ENCODE measurements around the gene VEGFD. TPM values are rescaled to one million over a fixed set of nuclear protein-coding genes. Genes with fewer than 3 reads are reported as not detected.
A peak's percentile ranks its signal among the peaks of the same experiment; 100 is the strongest.

Gene VEGFD
- total RNA-seq (1 to 10 TPM; 4.1 to 8.4 (median 6.5) TPM), polyA plus RNA-seq (1 to 10 TPM; 1.2 to 8.4 (median 7.2) TPM)
- long read RNA-seq, donor 1, partial matches to known transcripts = 0 of 1 reads
- long read RNA-seq, donor 1, other reads (novel, unspliced or antisense) = 1 of 1 reads
- long read RNA-seq, donor 2, partial matches to known transcripts = 3 of 10 reads
- long read RNA-seq, donor 2, other reads (novel, unspliced or antisense) = 7 of 10 reads

- Histone ChIP-seq H3K4me1 (peaks cover 9% of the 10 kb centered on the region), H3K27ac (no peak within 1 kb of the TSS), H3K27me3 (ENCODE audit: insufficient read depth in 3 of 3, low read length in 2 of 3) (no peaks in the 10 kb centered on the region), H3K4me3 (no peak within 1 kb of the TSS), H3K9me3 (no peaks in the 10 kb centered on the region), H3K36me3 (ENCODE audit: insufficient read depth in 1 of 2, low read depth in 1 of 2) (peaks cover 0 to 5% of the 10 kb centered on the region in 2 donors)
- TF ChIP-seq, protein P1, sequence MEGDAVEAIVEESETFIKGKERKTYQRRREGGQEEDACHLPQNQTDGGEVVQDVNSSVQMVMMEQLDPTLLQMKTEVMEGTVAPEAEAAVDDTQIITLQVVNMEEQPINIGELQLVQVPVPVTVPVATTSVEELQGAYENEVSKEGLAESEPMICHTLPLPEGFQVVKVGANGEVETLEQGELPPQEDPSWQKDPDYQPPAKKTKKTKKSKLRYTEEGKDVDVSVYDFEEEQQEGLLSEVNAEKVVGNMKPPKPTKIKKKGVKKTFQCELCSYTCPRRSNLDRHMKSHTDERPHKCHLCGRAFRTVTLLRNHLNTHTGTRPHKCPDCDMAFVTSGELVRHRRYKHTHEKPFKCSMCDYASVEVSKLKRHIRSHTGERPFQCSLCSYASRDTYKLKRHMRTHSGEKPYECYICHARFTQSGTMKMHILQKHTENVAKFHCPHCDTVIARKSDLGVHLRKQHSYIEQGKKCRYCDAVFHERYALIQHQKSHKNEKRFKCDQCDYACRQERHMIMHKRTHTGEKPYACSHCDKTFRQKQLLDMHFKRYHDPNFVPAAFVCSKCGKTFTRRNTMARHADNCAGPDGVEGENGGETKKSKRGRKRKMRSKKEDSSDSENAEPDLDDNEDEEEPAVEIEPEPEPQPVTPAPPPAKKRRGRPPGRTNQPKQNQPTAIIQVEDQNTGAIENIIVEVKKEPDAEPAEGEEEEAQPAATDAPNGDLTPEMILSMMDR (IDR thresholded peaks at IDR 0.05) = no peak
- ATAC-seq = peak; percentile 32 to 92 (median 80)
- intact Hi-C loops (cut with DNase I) = no loop called here
- 11 to 35% (median 22%) methylated on average over 2 of the region's 2 CpGs for WGBS, 3 donors
- no peak for DNase-seq
Observed at GRCh38 chrX:15384304-15384703, at the start of gene VEGFD. TSS of gene VEGFD (minus strand) at chrX:15384413. CDS start at chrX:15383946, 467 bp downstream.

GRCh38 chrX:15430584-15430983, 46.4 kb upstream of the VEGFD start:
- intact Hi-C loops (cut with DNase I) = no loop called here
- H3K27me3 ChIP-seq (ENCODE audit: insufficient read depth in 3 of 3, low read length in 2 of 3) = no peaks in the 10 kb centered on the region
- no peak overlapping the region for H3K4me3 ChIP-seq
- peaks cover 0 to 9% of the 10 kb centered on the region in 2 donors for H3K36me3 ChIP-seq (ENCODE audit: insufficient read depth in 1 of 2, low read depth in 1 of 2)
- TF ChIP-seq, protein P1 (IDR thresholded peaks at IDR 0.05) = no peak
- 39 to 55% (median 44%) methylated on average over 1 of the region's 1 CpG for WGBS, 3 donors
- ATAC-seq (no peak), DNase-seq (no peak)
- H3K27ac ChIP-seq = no peak overlapping the region
- no peaks in the 10 kb centered on the region for H3K9me3 ChIP-seq
- no peaks in the 10 kb centered on the region for H3K4me1 ChIP-seq

- Histone ChIP-seq H3K4me3 (no peak overlapping the region), H3K27me3 (ENCODE audit: insufficient read depth in 3 of 3, low read length in 2 of 3) (no peaks in the 10 kb centered on the region), H3K27ac (no peak overlapping the region), H3K4me1 (no peaks in the 10 kb centered on the region), H3K9me3 (no peaks in the 10 kb centered on the region), H3K36me3 (ENCODE audit: insufficient read depth in 1 of 2, low read depth in 1 of 2) (peaks cover 0 to 11% of the 10 kb centered on the region in 2 donors)
- no peak for DNase-seq
- no peak for ATAC-seq
- WGBS, 3 donors = 76 to 82% (median 82%) methylated on average over 2 of the region's 2 CpGs
- TF ChIP-seq, protein P1 (IDR thresholded peaks at IDR 0.05) = no peak
- intact Hi-C loops (cut with DNase I) = no loop called here
Observed at GRCh38 chrX:15430076-15430475, 45.9 kb upstream of the VEGFD start.

DNA sequence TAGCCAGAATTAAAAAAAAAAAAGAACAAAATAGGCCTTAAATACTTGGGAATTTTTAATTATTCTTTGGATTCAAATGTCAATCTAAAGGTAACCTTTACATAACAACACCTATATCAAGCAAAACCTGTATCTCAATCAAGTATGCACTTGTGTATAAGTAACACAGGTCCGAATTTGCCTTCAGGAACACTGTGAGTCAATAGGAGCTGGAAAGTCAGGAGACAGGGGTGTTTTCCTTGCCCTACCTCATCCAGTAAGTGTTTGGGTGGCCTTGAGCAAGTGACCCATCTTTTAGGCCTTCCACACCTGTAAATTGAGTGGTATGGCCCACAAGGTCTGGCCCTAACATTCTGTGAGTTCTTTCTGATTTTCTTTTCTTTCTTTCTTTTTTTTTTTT, 40.8 kb upstream of the VEGFD start:
- H3K4me1 ChIP-seq = no peaks in the 10 kb centered on the region
- intact Hi-C loops (cut with DNase I) = no loop called here
- WGBS, 3 donors = 79 to 91% (median 87%) methylated on average over 1 of the region's 1 CpG
- peaks cover 0 to 17% of the 10 kb centered on the region in 2 donors for H3K36me3 ChIP-seq (ENCODE audit: insufficient read depth in 1 of 2, low read depth in 1 of 2)
- no peak overlapping the region for H3K27ac ChIP-seq
- no peaks in the 10 kb centered on the region for H3K27me3 ChIP-seq (ENCODE audit: insufficient read depth in 3 of 3, low read length in 2 of 3)
- DNase-seq = no peak
- no peaks in the 10 kb centered on the region for H3K9me3 ChIP-seq
- ATAC-seq = no peak
- TF ChIP-seq, protein P1 (IDR thresholded peaks at IDR 0.05) = no peak
- H3K4me3 ChIP-seq = no peak overlapping the region

- H3K36me3 ChIP-seq (ENCODE audit: insufficient read depth in 1 of 2, low read depth in 1 of 2) = peaks cover 0 to 9% of the 10 kb centered on the region in 2 donors
- no peaks in the 10 kb centered on the region for H3K27me3 ChIP-seq (ENCODE audit: insufficient read depth in 3 of 3, low read length in 2 of 3)
- no peaks in the 10 kb centered on the region for H3K4me1 ChIP-seq
- DNase-seq (no peak), ATAC-seq (no peak)
- H3K9me3 ChIP-seq = peaks cover 4% of the 10 kb centered on the region
- 56 to 89% (median 72%) methylated on average over 3 of the region's 3 CpGs for WGBS, 3 donors
- no peak overlapping the region for H3K27ac ChIP-seq
- TF ChIP-seq, protein P1 (IDR thresholded peaks at IDR 0.05) = no peak
- intact Hi-C loops (cut with DNase I) = no loop called here
- no peak overlapping the region for H3K4me3 ChIP-seq
Observed at GRCh38 chrX:15418707-15419181, 34.5 kb upstream of the VEGFD start.

Measured in psoas muscle (tissue), 8 donors.